Kidney (tissue), 14 donors: Measurements from ENCODE around the gene MOB3C. TPM values are rescaled to one million over a fixed set of nuclear protein-coding genes. Genes with fewer than 3 reads are reported as not detected.

Experiments used
- DNase-seq, 5 donors: peaks; one replicate each; pipeline ENCODE4 v3.0.0-alpha.2; 2013 to 2020
- FAIRE-seq: peaks from 2 replicates; lab custom pipeline; 2012; peaks lifted over from hg19 to GRCh38; lab: Jason Lieb, UNC
- H3K27ac ChIP-seq, 2 donors: one replicate each; pipeline ENCODE4 v1.7.0; 2013; ENCODE audit warnings: low read depth in 2 of 2, low read length in 2 of 2, inconsistent platforms in 1 of 2
- H3K27me3 ChIP-seq: one replicate; pipeline ENCODE4 v1.7.1; 2013; ENCODE audit warnings: low read length, inconsistent platforms; ENCODE audit not compliant: control insufficient read depth, insufficient read depth
- H3K36me3 ChIP-seq, 3 donors: one replicate each; pipeline versions ENCODE4 v1.7.0 to v1.7.1; 2013; ENCODE audit warnings: low read length in 3 of 3, control low read depth in 1 of 3, inconsistent platforms in 1 of 3; ENCODE audit not compliant: insufficient read depth in 3 of 3, control insufficient read depth in 2 of 3
- H3K4me1 ChIP-seq, 3 donors: one replicate each; pipeline versions ENCODE4 v1.7.0 to v1.7.1; 2013; ENCODE audit warnings: low read length in 3 of 3, inconsistent platforms in 1 of 3, low read depth in 1 of 3; ENCODE audit not compliant: control insufficient read depth in 2 of 3, insufficient read depth in 2 of 3
- H3K4me3 ChIP-seq, 3 donors: one replicate each; pipeline versions ENCODE4 v1.7.0 to v1.8.1; 2013; ENCODE audit warnings: low read length in 3 of 3, control low read depth in 1 of 3, inconsistent platforms in 1 of 3
- H3K9ac ChIP-seq, 3 donors: one replicate each; pipeline versions ENCODE4 v1.7.0 to v1.7.1; 2013; ENCODE audit warnings: low read length in 3 of 3, control low read depth in 1 of 3, inconsistent platforms in 1 of 3
- H3K9me3 ChIP-seq, 3 donors: one replicate each; pipeline versions ENCODE4 v1.7.0 to v1.7.1; 2013; ENCODE audit warnings: low read length in 3 of 3, control low read depth in 1 of 3, inconsistent platforms in 1 of 3; ENCODE audit not compliant: control insufficient read depth in 2 of 3, insufficient read depth in 1 of 3
- CTCF ChIP-seq: IDR thresholded peaks from 3 replicates; pipeline ENCODE4 v1.5.1; 2012; ENCODE audit warnings: mild to moderate bottlenecking, moderate library complexity, borderline replicate concordance; ENCODE audit not compliant: insufficient read depth; ENCODE audit errors: extremely low read depth
- intact Hi-C: fragments of 100-400 bp; cut with DNase I; formaldehyde crosslinking; loops from one replicate; pipeline ENCODE4 v1.11.1; 2022
- polyA plus RNA-seq: library from polyadenylated mRNA; stranded (reverse); fragments of 350-450 nt; fragmentation: Illumina TruSeq; extraction: RNeasy Lipid Tissue Mini Kit (QIAGEN cat#74804); gene quantifications from one replicate; pipeline ENCODE4 v1.2.3, GENCODE V29; 2014; ENCODE audit warnings: low read depth, low replicate concordance; ENCODE audit not compliant: insufficient read depth
- total RNA-seq: library from RNA; stranded (reverse); fragmentation: NEBNext Ultra II Directional; extraction: Animal tissue kit (Norgen Biotek cat#: 25700); gene quantifications from one replicate; pipeline ENCODE4 v1.2.1, GENCODE V29; 2021
- donor health status: control.
- donor health status: control.
- donor health status: control.
- donor health status: control.
- donor health status: control.
- donor health status: DM: yes; HTN: yes; CAD: no.
- donor health status: Normal renal cell carcinoma (clear cell type).

Gene MOB3C
- total and polyA plus RNA-seq, 2 donors from 2014 or later, result 12.4 to 14.9 TPM

- H3K4me1 ChIP-seq, result peaks cover 0 to 25% (median 12%) of the 10 kb centered on the region in 3 donors
- no peak overlapping the region for H3K4me3 ChIP-seq
- no peaks in the 10 kb centered on the region for H3K9me3 ChIP-seq
- DNase-seq, result no peak
- no peaks in the 10 kb centered on the region for H3K36me3 ChIP-seq
- no peak for TF ChIP-seq CTCF
- H3K27me3 ChIP-seq, result no peaks in the 10 kb centered on the region
- intact Hi-C loops, result no loop called here
- FAIRE-seq, result no peak
- H3K9ac ChIP-seq, result no peak overlapping the region
- H3K27ac ChIP-seq, result no peak overlapping the region
Measured at GRCh38 chr1:46617833-46618232, 1.2 kb upstream of the MOB3C start.

GRCh38 chr1:46617108-46617800 is 643 bp upstream of the MOB3C start:
- intact Hi-C loops, result no loop called here

GRCh38 chr1:46615735-46616134 is 876 bp downstream of the MOB3C start:
- no peaks in the 10 kb centered on the region for H3K9me3 ChIP-seq
- H3K27ac ChIP-seq, result peak overlapping the region; percentile 86 to 93
- TF ChIP-seq CTCF, result no peak
- DNase-seq (no peak), FAIRE-seq (no peak)
- H3K9ac ChIP-seq, result peak overlapping the region; percentile 11 to 94 (median 67)
- no peaks in the 10 kb centered on the region for H3K27me3 ChIP-seq
- H3K4me1 ChIP-seq, result peaks cover 0 to 28% (median 12%) of the 10 kb centered on the region in 3 donors
- peak overlapping the region; percentile 51 to 86 (median 63) for H3K4me3 ChIP-seq
- H3K36me3 ChIP-seq, result no peaks in the 10 kb centered on the region
- intact Hi-C loops, result no loop called here

More at GRCh38 chr1:46617108-46617800, 643 bp upstream of the MOB3C start:
- TF ChIP-seq CTCF, result no peak
- H3K27me3 ChIP-seq, result no peaks in the 10 kb centered on the region
- peak overlapping the region; percentile 86 to 93 for H3K27ac ChIP-seq
- DNase-seq, result no peak
- FAIRE-seq, result no peak
- H3K9ac ChIP-seq, result peak overlapping the region; percentile 1 to 94 (median 45)
- peaks cover 0 to 25% (median 12%) of the 10 kb centered on the region in 3 donors for H3K4me1 ChIP-seq
- peak overlapping the region; percentile 63 to 86 (median 72) for H3K4me3 ChIP-seq
- H3K36me3 ChIP-seq, result no peaks in the 10 kb centered on the region
- no peaks in the 10 kb centered on the region for H3K9me3 ChIP-seq
